ENCODE data around the gene MACROD2. TPM values are rescaled to one million over a fixed set of nuclear protein-coding genes. Genes with fewer than 3 reads are reported as not detected.

MACROD2 gene
- total RNA-seq, 1 experiment from 2014 or later, result 1.6 TPM

GRCh38 chr20:15185913-15186312, 1190.6 kb downstream of the MACROD2 start:
- no peaks in the 10 kb centered on the region for H4K20me1 ChIP-seq (ENCODE audit: control insufficient read depth, insufficient read depth, insufficient read length)
- H3K4me2 ChIP-seq (ENCODE audit: insufficient read depth, insufficient read length, low read length), result no peak overlapping the region
- no peak overlapping the region for H2BK12ac ChIP-seq (ENCODE audit: insufficient read length, low read depth, low read length)
- WGBS (ENCODE audit: extremely low coverage, insufficient read length, low lambda C conversion rate), result no CpG with 5 or more reads among the region's 2 CpGs
- no peak overlapping the region for H4K8ac ChIP-seq (replicated peaks; ENCODE audit: insufficient read length, low read depth, low read length)
- H3K27me3 Mint-ChIP-seq (ENCODE audit: low read depth), result peaks cover 1% of the 10 kb centered on the region; the same call in 1 of the 2 replicates
- no peak for DNase-seq
- H3K9ac ChIP-seq (ENCODE audit: extremely low read depth, insufficient read length, low read length), result no peak overlapping the region
- no peak overlapping the region for H2BK20ac ChIP-seq (ENCODE audit: low read depth, low read length, poor library complexity, severe bottlenecking)
- no peak overlapping the region for H3K4ac ChIP-seq (ENCODE audit: low read depth, low read length)
- no peak overlapping the region for H3K18ac ChIP-seq (ENCODE audit: insufficient read length, low read depth, low read length)
- no peaks in the 10 kb centered on the region; the same call in 1 of the 2 replicates for H3K27me3 ChIP-seq (ENCODE audit: insufficient read depth, low read length)
- no peak overlapping the region for H3K56ac ChIP-seq (ENCODE audit: insufficient read length, low read depth, low read length)
- H2AK5ac ChIP-seq (ENCODE audit: insufficient read length, low read length), result no peak overlapping the region
- no peak overlapping the region for H2BK120ac ChIP-seq (ENCODE audit: low read depth, low read length, poor library complexity, severe bottlenecking)
- no peaks in the 10 kb centered on the region for H3K79me2 ChIP-seq (ENCODE audit: insufficient read depth, low read length)
- no peaks in the 10 kb centered on the region for H3K23me2 ChIP-seq (ENCODE audit: insufficient read length, low read depth, low read length, poor library complexity, severe bottlenecking)
- H3K4me1 ChIP-seq (ENCODE audit: insufficient read depth, low read length), result no peaks in the 10 kb centered on the region
- no peak overlapping the region for H3K27ac ChIP-seq (ENCODE audit: insufficient read length, low read depth, low read length)
- TF ChIP-seq CTCF (conservative IDR thresholded peaks at IDR 0.05), result no peak
- peaks cover 2 to 4% of the 10 kb centered on the region in 2 experiments for H3K4me1 Mint-ChIP-seq
- H3K4me3 Mint-ChIP-seq, result no peak overlapping the region
- H4K5ac ChIP-seq (ENCODE audit: insufficient read length, low read depth, low read length), result no peak overlapping the region
- no peaks in the 10 kb centered on the region for H3K9me3 Mint-ChIP-seq
- H3K9me3 ChIP-seq (ENCODE audit: control insufficient read depth, low read depth, low read length), result no peaks in the 10 kb centered on the region
- no peaks in the 10 kb centered on the region for H3K36me3 Mint-ChIP-seq (ENCODE audit: insufficient read depth in 1 of 3, low read depth in 3 of 3)
- H3T11ph ChIP-seq (ENCODE audit: low read length), result no peak overlapping the region
- H2BK5ac ChIP-seq (ENCODE audit: insufficient read length, low read length), result no peak overlapping the region
- no peak overlapping the region for H3K23ac ChIP-seq (ENCODE audit: insufficient read length, low read depth, low read length)
- no peak overlapping the region for H3K14ac ChIP-seq (ENCODE audit: insufficient read depth, low read length)
- H3K27ac Mint-ChIP-seq, result no peak overlapping the region
- H3K79me1 ChIP-seq (ENCODE audit: insufficient read depth, low read depth, low read length, poor library complexity, severe bottlenecking), result no peaks in the 10 kb centered on the region
- no peak overlapping the region for H4K91ac ChIP-seq (ENCODE audit: insufficient read length, low read depth, low read length)
- no peak overlapping the region for H2BK15ac ChIP-seq (ENCODE audit: low read depth, low read length)
- no peak overlapping the region for H2AFZ ChIP-seq (ENCODE audit: low read length)

Measured in H9 (cell line).